Measurements from ENCODE around the gene ANKRD9.

DNA sequence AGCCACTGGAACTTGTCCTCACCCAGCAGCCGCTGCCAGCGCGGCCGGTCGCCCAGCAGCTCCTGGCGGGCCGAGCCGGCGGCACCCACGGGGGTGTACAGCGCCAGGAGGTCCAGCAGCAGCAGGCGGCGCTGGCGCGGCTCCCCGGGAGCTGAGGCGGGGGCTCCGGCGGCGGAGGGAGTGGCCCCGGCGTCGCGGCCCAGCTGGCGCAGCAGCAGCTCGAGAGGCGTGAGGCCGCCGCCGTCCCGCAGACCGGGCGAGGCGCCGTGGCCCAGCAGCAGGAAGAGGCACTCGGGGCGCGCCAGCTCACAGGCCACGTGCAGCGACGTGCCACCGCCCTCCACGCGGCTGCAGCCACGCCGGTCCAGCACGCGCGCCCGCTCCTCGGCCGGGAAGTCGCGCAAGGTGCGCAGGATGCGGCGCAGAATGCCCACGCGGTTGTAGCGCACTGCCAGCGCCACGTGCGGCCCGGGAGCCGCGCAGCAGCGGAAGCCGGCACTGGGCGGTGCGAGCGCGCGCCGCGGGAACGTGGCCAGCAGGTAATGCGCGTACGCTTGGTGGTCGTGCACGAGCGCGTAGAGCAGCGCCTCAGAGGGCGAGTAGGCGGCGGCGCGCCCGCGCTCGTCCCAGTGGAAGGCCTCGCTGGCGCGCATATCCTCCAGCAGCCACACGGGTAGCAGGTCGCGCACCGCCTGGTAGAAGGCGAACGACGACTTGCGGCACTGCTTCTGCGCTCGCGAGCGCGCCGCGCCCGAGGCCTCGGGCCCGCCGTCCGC lies 2.3 kb downstream of the ANKRD9 start:
- no peak for TF ChIP-seq CREB1 (IDR thresholded peaks at IDR 0.05; ENCODE audit: low read depth)
- TF ChIP-seq EGR1 (IDR thresholded peaks at IDR 0.05), result no peak
- TF ChIP-seq, protein P1, sequence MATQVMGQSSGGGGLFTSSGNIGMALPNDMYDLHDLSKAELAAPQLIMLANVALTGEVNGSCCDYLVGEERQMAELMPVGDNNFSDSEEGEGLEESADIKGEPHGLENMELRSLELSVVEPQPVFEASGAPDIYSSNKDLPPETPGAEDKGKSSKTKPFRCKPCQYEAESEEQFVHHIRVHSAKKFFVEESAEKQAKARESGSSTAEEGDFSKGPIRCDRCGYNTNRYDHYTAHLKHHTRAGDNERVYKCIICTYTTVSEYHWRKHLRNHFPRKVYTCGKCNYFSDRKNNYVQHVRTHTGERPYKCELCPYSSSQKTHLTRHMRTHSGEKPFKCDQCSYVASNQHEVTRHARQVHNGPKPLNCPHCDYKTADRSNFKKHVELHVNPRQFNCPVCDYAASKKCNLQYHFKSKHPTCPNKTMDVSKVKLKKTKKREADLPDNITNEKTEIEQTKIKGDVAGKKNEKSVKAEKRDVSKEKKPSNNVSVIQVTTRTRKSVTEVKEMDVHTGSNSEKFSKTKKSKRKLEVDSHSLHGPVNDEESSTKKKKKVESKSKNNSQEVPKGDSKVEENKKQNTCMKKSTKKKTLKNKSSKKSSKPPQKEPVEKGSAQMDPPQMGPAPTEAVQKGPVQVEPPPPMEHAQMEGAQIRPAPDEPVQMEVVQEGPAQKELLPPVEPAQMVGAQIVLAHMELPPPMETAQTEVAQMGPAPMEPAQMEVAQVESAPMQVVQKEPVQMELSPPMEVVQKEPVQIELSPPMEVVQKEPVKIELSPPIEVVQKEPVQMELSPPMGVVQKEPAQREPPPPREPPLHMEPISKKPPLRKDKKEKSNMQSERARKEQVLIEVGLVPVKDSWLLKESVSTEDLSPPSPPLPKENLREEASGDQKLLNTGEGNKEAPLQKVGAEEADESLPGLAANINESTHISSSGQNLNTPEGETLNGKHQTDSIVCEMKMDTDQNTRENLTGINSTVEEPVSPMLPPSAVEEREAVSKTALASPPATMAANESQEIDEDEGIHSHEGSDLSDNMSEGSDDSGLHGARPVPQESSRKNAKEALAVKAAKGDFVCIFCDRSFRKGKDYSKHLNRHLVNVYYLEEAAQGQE (IDR thresholded peaks at IDR 0.05; ENCODE audit: low read depth), result no peak
- no peak for TF ChIP-seq TAF1 (IDR thresholded peaks at IDR 0.05; ENCODE audit: low read depth)
- TF ChIP-seq YY1 (IDR thresholded peaks at IDR 0.05; ENCODE audit: low read depth), result no peak

All from Ishikawa (cell line).